IPS-11a (cell line): Measurements from ENCODE around the gene CEBPA.
"Not testable (repeated sequence)": the region's sequence is repeated elsewhere in the genome, so short reads cannot be mapped to it uniquely, and the experiment has no call there.

Experiments
- H3K4me3 ChIP-seq: one replicate; pipeline ENCODE4 v1.5.1; 2013; ENCODE audit warnings: low read depth, low read length, control low read depth

Gene CEBPA

DNA sequence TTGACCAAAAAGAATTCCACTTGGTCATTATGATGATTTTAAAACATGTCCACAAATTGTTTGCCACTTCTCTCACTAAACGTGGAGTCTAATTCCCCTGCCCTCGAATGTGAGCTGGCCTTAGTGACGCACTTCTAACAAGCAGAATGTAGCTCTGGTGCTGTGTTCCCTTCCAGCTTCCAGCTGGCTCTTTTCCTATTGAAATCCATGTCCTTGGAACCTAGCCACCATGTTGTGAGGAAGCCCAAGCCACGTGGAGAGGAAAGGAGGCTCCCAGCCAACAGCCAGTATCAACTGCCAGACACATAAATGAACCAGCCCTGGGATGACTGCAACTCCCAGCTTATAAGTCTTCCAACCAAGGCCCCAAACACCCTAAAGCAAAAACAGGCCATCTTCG lies 23.6 kb upstream of the CEBPA start:
- no peak overlapping the region for H3K4me3 ChIP-seq

DNA sequence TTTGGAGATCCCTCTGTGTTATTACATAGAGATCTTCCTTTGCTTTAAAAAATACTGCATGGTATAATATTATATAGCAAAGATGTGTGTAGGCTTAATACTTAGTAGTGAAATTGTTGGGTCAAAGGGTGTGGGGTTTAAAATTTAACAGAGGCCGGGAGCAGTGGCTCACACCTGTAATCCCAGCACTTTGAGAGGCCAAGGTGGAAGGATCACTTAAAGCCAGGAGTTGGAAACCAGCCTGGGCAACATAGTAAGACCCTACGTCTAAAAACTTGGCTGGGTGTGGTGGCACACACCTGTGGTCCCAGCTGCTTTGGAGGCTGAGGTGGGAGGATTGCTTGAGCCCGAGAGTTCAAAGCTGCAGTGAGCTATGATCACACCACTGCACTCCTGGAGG lies 22.3 kb upstream of the CEBPA start:
- H3K4me3 ChIP-seq, result no peak overlapping the region

DNA sequence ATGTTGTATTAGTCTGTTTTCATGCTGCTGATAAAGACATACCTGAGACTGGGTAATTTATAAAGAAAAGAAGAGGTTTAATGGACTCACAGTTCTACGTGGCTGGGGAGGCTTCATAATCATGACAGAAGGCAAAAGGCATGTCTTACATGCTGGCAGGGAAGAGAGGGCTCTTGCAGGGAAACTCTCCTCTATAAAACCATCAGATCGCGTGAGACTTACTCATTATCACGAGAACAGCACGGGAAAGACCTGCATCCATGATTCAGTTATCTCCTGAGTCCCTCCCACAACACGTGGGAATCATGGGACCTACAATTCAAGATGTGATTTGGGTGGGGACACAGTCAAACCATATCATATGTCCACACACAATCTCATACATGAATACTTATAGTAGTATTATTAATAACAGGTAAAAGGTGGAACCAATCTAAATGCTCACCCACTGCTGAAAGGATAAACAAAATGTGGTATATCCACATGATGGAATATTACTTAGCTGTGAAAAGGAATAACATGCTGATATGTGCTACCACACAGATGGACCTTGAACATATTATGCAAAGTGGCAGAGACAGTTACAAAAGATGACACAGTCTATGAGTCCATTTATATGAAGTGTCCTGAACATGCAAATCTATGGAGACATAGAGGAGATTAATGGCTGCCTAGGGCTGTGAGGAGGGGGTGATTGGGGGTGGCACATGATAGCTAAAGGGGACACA lies 20.9 kb upstream of the CEBPA start:
- no peak overlapping the region for H3K4me3 ChIP-seq

DNA sequence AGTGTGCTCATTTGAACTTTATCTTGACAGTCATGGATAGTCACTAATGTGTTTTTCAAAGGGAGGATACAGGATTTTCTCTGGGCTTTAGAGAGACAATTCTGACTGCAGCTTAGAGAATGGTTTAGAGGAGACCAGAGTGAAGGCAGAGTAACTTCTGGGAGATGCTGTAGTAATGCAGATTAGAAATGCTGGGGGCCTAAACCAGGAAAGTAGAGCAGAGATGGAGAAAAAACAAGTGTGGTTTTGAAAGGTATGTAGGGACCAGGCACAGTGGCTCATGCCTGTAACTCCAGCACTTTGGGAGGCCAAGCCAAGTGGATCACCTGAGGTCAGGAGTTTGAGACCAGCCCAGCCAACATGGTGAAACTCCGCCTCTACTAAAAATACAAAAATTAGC lies 18.3 kb upstream of the CEBPA start:
- H3K4me3 ChIP-seq, result no peak overlapping the region

DNA sequence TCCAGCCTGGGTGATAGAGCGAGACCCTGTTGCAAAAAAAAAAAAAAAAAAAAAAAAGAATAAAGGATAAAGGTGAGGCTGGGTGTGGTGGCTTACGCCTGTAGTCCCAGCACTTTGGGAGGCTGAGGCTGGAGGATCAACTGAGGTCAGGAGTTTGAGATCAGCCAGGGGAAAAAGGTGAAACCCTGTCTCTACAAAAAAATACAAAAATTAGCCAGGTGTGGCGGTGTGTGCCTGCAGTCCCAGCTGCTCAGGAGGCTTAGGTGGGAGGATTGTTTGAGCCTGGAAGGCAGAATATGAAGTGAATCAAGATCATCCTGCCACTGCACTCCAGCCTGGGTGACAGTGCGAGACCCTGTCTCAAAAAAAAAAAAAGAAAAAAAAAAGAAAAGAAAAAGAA lies 15.7 kb upstream of the CEBPA start:
- H3K4me3 ChIP-seq, result not testable (repeated sequence)

DNA sequence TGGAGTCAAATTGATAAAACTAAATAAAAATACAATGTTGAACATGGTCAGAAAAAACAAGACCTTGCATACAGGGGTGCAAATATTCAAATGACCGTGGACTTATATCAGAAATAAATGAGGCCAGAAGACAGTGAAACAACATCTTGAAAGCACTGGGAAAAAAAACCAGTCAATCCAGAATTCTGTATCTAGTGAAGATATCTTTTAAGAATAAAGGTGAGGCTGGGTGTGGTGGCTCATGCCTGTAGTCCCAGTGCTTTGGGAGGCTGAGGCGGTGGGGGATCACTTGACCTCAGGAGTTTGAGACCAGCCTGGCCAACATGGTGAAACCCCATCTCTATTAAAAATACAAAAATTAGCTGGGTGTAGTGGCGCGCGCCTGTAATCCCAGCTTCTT lies 15.2 kb upstream of the CEBPA start:
- no peak overlapping the region for H3K4me3 ChIP-seq

DNA sequence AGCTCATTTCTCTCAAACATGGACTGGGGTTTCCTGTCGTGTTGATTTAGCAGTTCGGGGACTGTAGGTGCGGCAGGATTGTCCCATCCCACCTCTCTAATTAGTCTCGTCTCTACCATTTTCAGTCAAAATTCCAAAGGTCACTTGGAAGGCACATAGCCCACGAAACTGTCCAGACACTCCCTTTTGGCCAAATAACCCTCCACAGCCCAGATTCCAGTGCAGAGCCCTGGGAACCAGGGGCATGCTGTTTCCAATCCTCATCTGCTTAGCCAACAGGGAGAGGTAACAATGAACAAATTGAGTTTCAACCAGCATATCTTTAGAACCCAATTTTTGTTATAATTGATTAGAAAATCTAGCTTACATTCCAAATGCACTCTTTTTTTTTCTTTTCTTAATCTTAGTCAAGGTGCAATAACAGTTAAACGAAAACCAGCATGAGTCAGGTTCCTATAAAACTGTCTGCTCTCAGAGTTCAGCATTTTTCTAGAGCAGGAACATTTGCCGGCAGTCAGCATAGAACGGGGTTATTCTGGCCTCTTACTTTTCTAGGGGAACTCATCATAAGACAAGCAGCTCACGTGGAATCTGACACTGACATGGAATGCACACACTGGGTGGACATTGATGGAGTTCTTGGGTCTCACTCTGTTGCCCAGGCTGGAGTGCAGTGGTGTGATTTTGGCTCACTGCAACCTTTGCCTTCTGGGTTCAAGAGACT lies 14.4 kb upstream of the CEBPA start:
- H3K4me3 ChIP-seq, result no peak overlapping the region

DNA sequence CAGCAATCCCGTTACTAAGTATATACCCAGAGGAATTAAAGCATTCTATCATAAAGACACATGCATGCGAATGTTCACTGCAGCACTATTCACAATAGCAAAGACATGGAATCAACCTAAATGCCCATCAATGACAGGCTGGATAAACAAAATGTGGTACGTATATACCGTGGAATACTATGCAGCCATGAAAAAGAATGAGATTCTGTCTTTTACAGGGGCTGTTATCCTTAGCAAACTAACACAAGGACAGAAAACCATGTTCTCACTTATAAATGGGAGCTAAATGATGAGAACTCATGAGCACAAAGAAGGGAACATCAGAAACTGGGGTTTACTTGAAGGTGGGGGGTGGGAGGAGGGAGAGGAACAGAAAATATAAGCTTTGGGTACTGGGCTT lies 10.5 kb upstream of the CEBPA start:
- H3K4me3 ChIP-seq, result not testable (repeated sequence)

DNA sequence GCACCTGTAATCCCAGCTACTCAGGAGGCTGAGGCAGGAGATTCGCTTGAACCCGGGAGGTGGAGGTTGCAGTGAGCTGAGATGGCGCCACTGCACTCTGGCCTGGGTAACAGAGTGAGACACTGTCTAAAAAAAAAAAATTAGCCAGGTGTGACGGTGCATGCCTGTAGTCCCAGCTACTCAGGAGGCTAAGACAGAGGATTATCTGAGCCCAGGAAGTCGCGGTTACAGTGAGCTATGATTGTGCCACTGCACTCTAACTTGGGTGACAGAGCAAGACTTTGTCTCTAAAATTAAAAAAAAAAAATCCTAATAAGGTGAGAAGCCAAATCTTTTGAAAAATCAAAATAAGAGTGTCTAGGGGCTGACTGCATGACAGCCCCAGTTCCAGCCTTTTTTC lies 9.7 kb upstream of the CEBPA start:
- H3K4me3 ChIP-seq, result no peak overlapping the region

DNA sequence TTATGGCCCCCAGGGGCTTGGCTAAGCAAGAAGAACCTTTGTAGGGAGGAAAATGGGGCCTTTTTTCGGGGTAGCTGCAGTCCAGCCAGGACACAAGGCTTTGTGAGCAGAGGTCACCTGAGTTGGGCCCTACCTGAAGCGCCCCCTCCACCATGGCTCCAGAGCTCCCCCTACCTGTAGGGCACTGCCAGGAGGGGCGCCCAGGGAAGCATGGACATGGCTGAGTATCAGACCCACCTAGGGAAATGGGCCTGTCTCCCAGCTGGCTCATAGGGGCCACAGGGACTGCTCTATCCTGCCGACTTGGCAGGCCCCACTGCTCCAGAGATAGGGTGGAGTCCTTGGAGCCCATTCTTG lies 9.0 kb upstream of the CEBPA start:
- no peak overlapping the region for H3K4me3 ChIP-seq

DNA sequence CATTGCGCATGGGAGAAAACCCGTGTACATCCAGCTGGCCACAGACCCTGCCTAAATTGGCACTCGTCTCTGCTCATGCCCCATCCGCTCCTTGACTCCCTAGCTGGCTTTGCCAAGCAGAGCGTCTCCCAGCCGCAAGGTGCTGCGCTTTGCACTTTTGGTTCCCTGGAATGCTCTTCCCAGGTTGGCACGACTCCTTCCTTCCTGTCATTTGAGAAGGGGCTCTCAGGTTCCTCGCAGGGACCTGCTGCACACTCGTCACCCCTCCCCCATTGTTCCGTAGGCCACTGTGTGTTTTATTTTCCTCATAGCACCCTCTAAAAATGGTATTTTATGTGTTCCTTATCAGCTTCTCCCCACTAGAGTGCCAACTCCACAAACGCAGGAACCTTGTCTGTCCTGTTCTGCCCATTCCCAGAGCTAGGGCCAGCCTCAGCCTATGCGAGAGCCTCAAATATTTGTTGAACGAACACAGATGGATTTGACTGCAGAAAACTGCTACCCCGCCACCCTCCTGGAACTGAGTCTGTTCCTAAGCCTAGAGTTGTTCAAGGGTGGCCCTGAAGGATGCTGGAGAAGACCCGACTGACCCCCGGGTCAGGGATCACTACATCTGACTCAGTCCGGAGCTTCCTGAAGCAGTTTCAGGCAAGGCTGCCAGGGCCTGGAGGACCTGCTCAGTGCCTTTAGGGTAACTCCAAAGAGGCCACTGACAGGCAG lies 8.4 kb upstream of the CEBPA start:
- no peak overlapping the region for H3K4me3 ChIP-seq

DNA sequence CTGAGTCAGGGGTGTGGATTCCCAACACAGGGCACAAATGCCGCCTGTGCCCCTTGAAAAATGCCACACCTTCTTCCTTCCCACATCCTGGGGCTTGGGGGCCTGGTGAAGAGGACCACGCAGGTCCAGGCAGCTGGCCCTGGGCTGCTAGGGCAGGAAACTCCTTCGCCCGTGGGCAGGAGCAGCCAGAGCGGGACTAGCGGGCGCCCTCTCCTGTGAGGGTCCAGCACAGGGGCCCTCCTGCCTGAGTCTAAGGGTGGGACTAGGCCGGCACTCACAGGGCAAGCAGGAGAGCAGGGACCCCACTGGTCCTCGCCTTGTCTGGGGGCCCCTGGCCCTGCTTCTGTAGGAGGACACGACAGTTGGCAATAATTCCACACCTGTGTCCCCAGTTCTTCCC lies 7.5 kb upstream of the CEBPA start:
- H3K4me3 ChIP-seq, result no peak overlapping the region

DNA sequence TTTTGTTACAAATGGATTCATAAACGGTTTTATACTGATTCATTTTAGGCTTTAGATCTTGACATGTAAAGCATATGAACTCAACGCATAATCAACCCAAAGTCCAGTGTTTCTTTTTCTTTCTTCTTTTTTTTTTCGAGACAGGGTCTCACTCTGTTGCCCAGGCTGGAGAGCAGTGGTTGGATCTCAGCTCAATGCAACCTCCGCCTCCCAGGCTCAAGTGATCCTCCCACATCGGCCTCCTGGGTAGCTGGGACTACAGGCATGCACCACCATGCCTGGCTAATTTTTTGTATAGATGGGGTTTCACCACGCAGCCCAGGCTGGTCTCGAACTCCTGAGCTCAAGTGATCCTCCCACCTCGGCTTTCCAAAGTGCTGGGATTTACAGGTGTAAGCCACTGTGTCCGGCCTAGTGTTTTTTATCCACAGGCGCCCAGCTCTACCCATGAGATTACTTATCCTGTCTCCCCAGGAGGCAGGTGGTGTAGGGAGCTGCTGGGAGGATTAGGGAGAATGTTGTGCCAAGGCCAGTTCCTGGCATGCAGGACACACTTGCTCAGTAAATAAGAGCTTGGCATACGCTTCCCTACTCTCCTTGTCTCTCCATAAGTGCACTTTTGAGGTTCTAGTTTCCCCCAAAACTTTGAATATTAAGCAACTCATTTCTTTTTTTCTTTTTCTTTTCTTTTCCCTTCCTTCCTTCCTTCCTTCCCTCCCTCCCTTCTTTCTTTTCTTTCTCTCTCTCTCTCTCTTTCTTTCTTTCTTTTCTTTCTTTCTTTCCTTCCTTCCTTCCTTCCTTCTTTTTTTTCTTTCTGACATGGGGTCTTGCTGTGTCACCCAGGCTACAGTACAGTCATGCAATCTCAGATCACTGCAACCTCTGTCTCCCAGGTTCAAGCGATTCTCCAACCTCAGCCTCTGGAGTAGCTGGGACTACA lies 4.8 kb upstream of the CEBPA start:
- no peak overlapping the region for H3K4me3 ChIP-seq

DNA sequence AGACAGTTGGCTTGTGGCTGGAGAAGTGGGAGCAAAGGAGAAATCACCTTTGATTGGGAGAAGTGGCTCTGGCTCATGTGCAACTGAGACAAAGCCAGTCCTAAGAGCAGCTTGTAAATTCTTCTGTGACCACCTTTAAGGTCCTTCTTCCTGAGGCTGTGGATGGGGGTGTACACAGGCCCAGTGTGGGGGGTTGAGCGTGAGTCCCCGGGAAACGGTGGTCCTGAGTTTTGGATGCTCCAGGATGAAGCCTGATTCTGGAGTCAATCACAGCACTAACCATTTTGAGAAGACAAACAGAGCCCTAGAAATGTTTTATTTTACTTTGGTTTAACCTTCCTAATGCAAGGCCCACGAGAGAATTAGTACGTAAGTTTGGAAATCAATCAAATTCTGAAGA lies 3.9 kb upstream of the CEBPA start:
- no peak overlapping the region for H3K4me3 ChIP-seq

DNA sequence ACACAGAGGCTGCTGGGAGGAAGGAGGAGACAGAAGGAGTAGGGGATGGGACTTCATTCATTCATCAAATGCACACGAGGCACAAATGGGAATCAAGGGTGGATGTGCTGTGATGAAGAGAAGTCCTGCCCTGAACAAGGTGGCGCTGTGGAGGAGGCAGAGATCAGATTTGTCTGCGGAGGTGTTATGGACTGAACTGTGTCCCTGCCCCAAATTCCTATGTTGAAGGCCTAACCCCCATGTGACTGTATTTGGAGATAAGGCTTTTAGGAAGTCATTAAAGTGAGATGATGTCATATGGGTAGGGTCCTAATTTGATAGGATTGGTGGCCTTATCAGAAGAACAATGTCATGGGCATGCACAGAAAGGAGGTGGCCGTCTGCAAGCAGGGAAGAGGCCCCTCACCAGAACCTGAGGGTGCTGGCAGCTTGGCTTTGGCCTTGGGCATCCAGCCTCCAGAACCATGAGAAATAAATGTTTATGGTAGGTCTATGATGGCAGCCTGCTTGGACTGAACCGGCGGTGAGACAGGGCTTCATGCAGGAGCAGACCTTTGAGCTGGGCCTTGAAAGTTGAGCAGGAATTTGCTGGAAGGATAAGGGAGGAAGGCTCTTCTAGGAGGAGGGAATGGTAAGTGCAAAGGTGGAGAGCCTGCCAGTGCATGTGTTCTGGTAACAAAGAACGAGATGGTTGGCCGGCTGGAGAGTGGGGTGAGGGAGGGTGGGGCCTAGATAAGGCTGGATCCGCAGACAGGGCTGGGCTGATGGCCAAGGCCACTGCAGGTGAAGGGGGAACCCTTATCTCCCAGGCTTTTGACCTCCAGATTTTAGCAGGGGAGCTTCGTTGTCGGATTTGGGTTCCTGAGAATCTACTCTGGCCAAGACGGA lies 2.7 kb upstream of the CEBPA start:
- no peak overlapping the region for H3K4me3 ChIP-seq

DNA sequence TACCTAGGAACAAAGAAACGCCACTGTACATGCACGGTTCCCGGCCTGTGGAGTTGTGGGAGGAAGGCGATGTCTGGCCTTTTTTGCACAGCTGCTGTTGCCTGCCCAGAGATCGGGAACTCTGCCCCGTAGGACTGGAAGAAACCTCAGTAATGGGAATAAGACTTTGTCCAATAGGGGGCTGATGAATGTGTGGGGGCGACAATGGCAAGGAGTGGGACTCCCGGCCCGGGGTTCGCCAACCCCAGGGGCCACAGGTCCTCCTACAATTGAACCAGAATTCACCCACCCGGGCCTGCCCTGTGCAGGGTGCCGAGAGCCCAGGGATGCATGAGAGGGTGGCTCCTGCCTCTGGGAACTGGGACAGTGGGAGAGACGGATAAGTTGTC lies 2.0 kb upstream of the CEBPA start:
- no peak overlapping the region for H3K4me3 ChIP-seq

DNA sequence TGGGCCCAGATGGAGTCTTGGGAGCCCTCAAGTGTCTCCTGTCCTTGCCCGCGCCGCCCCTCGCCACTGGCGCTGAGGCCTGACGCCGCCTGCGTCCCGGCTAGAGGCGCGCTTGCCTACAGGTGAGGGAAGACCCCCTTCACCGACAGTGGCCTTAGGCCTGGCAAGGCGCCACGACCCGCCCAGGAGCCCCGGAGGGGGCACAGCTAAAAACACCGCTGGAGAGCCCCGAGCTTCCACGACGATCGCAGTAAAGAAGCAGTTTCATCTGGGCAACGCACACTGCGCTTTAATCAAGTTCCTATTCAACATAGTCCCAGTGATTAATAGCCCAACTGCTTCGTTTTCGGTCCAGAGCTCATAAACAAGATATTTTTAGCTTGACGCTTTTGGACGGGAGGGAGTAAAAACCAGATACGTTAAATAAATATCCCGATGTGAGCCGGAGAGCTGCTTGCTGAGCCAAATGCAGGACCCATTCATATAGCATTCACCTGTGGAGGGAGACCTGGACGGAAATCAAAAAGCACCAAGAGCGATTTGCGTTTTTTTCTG lies 1.5 kb upstream of the CEBPA start:
- H3K4me3 ChIP-seq, result peak overlapping the region; percentile 47

DNA sequence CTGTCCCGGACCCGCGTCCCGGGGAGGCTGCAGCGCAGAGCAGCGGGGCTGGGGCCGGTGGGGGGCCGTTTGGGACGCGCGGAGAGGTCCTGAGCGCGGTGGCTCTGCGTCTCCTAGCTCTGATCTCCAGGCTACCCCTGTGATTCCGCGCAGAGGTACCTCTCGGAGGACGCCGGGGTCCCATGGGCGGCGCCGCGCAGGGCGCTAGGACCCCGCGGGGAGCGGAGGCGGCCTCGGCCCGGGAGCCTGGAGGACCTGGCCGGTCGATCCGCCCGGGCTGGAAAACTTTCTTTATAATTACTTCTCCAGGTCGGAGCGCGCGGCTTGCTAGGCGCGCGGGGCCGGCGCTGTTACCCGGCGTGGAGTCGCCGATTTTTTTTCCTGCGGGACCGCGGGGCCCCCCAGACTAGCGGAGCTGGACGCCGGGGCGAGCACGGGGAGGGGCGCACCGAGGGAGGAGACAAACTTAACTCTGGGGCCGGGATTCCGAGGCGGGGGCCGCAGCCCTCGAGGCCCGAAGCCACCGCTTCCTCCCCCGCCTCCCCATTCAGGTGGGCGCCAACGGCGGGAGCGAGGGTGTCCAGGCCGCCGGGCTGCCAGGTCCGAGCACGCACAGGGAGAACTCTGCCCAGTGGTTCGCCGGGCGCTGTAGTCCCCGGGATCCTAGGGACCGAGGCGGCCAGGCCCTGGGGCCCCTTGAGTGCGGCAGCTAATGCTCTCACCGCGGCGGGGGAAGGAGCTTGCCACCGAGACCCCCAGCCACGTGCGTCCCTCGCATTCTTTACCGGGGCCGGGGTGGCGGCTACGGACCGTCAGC lies 848 bp upstream of the CEBPA start:
- H3K4me3 ChIP-seq, result peak overlapping the region; percentile 47

DNA sequence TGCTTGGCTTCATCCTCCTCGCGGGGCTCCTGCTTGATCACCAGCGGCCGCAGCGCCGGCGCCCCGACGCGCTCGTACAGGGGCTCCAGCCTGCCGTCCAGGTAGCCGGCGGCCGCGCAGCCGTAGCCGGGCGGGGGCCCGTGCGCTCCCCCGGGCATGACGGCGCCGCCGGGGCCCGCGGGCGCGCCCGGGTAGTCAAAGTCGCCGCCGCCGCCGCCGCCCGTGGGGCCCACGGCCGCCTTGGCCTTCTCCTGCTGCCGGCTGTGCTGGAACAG lies 497 bp downstream of the CEBPA start:
- H3K4me3 ChIP-seq, result peak overlapping the region; percentile 24
